MM.1S (cell line): ENCODE measurements around the gene ATP2A2.

Experiments
- CTCF ChIP-seq: fragments of 300-600 bp; sonication (generic); IDR thresholded peaks from 2 replicates; pipeline ENCODE4 v1.5.1; 2016; ENCODE audit warnings: antibody characterized with exemption, low read length, mixed read lengths
- EZH2 ChIP-seq: fragments of 300-600 bp; sonication (generic); optimal IDR thresholded peaks from 2 replicates; pipeline ENCODE3; 2017; ENCODE audit warnings: low read depth, mild to moderate bottlenecking, antibody characterized with exemption, low read length, mixed read lengths
- EZH2phosphoT487 ChIP-seq: fragments of 300-600 bp; sonication (generic); IDR thresholded peaks from 2 replicates; pipeline ENCODE4 v1.6.1; 2018; ENCODE audit warnings: antibody characterized with exemption, low read length

- TF ChIP-seq EZH2: no peak
- no peak for TF ChIP-seq CTCF
- no peak for TF ChIP-seq EZH2phosphoT487
Observed at GRCh38 chr12:110256780-110257431, 24.1 kb upstream of the ATP2A2 start.
